ENCODE measurements around the gene GLCCI1. TPM values are rescaled to one million over a fixed set of nuclear protein-coding genes. Genes with fewer than 3 reads are reported as not detected.
"Not testable (repeated sequence)": the region's sequence is repeated elsewhere in the genome, so short reads cannot be mapped to it uniquely, and the experiment has no call there.

The GLCCI1 gene
- total RNA-seq, 2 experiments from 2014 or later = 37.7 to 43.6 TPM

GRCh38 chr7:8051373-8051772, 82.8 kb downstream of the GLCCI1 start:
- no peak for ATAC-seq
- Mint-ChIP-seq H3K4me3 (no peak overlapping the region), H3K36me3 (peaks cover 22% of the 10 kb centered on the region), H3K9me3 (ENCODE audit: low read depth) (no peaks in the 10 kb centered on the region), H3K4me1 (peaks cover 12% of the 10 kb centered on the region), H3K27ac (no peak overlapping the region), H3K27me3 (no peaks in the 10 kb centered on the region)
- CTCF ChIA-PET = interaction anchor here (1.0 kb wide), 1 partner anchor 165 kb away, joined by 4 read pairs; no protein-coding TSS in a partner anchor
- DNase-seq = no peak

GRCh38 chr7:8051998-8052397, 83.4 kb downstream of the GLCCI1 start:
- H3K4me1 Mint-ChIP-seq = peaks cover 12% of the 10 kb centered on the region
- no peak overlapping the region for H3K27ac Mint-ChIP-seq
- no peak for ATAC-seq
- CTCF ChIA-PET = interaction anchor here (1.0 kb wide), 1 partner anchor 165 kb away, joined by 4 read pairs; no protein-coding TSS in a partner anchor
- no peak for DNase-seq
- H3K4me3 Mint-ChIP-seq = no peak overlapping the region
- no peaks in the 10 kb centered on the region for H3K27me3 Mint-ChIP-seq
- no peaks in the 10 kb centered on the region for H3K9me3 Mint-ChIP-seq (ENCODE audit: low read depth)
- peaks cover 21% of the 10 kb centered on the region for H3K36me3 Mint-ChIP-seq

- H3K9me3 Mint-ChIP-seq (ENCODE audit: low read depth) = no peaks in the 10 kb centered on the region
- no peak overlapping the region for H3K27ac Mint-ChIP-seq
- no peak for ATAC-seq
- H3K4me3 Mint-ChIP-seq = no peak overlapping the region
- peaks cover 28% of the 10 kb centered on the region for H3K36me3 Mint-ChIP-seq
- CTCF ChIA-PET = no interaction called here
- H3K4me1 Mint-ChIP-seq = peaks cover 9% of the 10 kb centered on the region
- no peak for DNase-seq
- H3K27me3 Mint-ChIP-seq = no peaks in the 10 kb centered on the region
Measured at GRCh38 chr7:8052824-8053223, 84.2 kb downstream of the GLCCI1 start.

GRCh38 chr7:8056439-8056838, 87.8 kb downstream of the GLCCI1 start:
- Mint-ChIP-seq H3K36me3 (peaks cover 39% of the 10 kb centered on the region), H3K4me1 (peaks cover 3% of the 10 kb centered on the region), H3K9me3 (ENCODE audit: low read depth) (no peaks in the 10 kb centered on the region), H3K27me3 (no peaks in the 10 kb centered on the region), H3K4me3 (no peak overlapping the region), H3K27ac (no peak overlapping the region)
- no peak for DNase-seq
- CTCF ChIA-PET = no interaction called here
- ATAC-seq = no peak

DNA sequence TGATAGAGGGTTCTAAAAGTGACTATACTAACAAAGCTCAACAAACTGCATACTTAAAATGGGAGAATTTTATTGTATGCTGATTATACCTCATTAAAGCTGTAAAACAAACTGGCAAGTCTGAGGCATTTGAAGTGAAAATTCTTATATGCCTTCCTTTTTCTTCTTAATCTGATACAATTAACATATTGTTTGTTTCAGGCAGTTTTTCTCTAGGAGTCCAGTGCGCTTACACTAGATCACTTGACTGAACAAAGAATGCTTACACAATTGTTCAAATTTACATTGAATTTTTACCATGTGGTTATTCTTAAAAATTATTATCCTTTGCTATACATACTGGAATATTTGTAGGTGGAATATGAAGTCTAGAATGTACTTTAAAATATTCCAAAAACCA, 89.0 kb downstream of the GLCCI1 start:
- CTCF ChIA-PET = no interaction called here
- no peak for ATAC-seq
- Mint-ChIP-seq H3K27me3 (no peaks in the 10 kb centered on the region), H3K27ac (no peak overlapping the region), H3K36me3 (peaks cover 45% of the 10 kb centered on the region), H3K4me1 (no peaks in the 10 kb centered on the region), H3K9me3 (ENCODE audit: low read depth) (peaks cover 1% of the 10 kb centered on the region), H3K4me3 (no peak overlapping the region)
- no peak for DNase-seq

- no peak overlapping the region for H3K4me3 Mint-ChIP-seq
- ATAC-seq (no peak), DNase-seq (no peak)
- peaks cover 48% of the 10 kb centered on the region for H3K36me3 Mint-ChIP-seq
- no peak overlapping the region for H3K27ac Mint-ChIP-seq
- no peaks in the 10 kb centered on the region for H3K27me3 Mint-ChIP-seq
- H3K4me1 Mint-ChIP-seq = no peaks in the 10 kb centered on the region
- CTCF ChIA-PET = no interaction called here
- H3K9me3 Mint-ChIP-seq (ENCODE audit: low read depth) = peaks cover 5% of the 10 kb centered on the region
Measured at GRCh38 chr7:8058322-8058721, 89.7 kb downstream of the GLCCI1 start.

- DNase-seq (no peak), ATAC-seq (no peak)
- H3K27me3 Mint-ChIP-seq = no peaks in the 10 kb centered on the region
- H3K9me3 Mint-ChIP-seq (ENCODE audit: low read depth) = peaks cover 5% of the 10 kb centered on the region
- CTCF ChIA-PET = no interaction called here
- H3K36me3 Mint-ChIP-seq = peaks cover 54% of the 10 kb centered on the region
- H3K4me3 Mint-ChIP-seq = no peak overlapping the region
- no peaks in the 10 kb centered on the region for H3K4me1 Mint-ChIP-seq
- no peak overlapping the region for H3K27ac Mint-ChIP-seq
Measured at GRCh38 chr7:8058852-8059251, 90.3 kb downstream of the GLCCI1 start.

DNA sequence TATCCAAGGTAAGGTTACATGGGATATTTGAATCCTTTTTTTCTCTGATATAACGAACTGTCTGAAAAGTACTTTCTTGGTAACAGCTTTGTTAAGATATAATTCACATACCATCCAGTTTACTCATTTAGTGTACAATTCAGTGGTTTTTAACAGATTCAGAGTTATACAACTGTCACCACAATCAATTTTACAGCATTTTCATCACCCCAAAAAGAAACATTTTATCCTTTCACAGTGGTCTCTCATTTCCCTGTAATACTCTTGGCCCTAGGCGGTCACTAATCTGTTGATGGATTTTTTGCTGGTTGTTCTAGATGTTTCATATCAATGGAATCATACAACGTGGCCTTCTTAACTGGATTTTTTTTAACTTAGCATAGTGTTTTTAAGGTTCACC, 91.6 kb downstream of the GLCCI1 start:
- Mint-ChIP-seq H3K9me3 (ENCODE audit: low read depth) (peaks cover 5% of the 10 kb centered on the region), H3K27me3 (no peaks in the 10 kb centered on the region), H3K4me3 (no peak overlapping the region), H3K4me1 (no peaks in the 10 kb centered on the region), H3K27ac (no peak overlapping the region), H3K36me3 (peaks cover 63% of the 10 kb centered on the region)
- ATAC-seq (no peak), DNase-seq (no peak)
- CTCF ChIA-PET = no interaction called here

DNA sequence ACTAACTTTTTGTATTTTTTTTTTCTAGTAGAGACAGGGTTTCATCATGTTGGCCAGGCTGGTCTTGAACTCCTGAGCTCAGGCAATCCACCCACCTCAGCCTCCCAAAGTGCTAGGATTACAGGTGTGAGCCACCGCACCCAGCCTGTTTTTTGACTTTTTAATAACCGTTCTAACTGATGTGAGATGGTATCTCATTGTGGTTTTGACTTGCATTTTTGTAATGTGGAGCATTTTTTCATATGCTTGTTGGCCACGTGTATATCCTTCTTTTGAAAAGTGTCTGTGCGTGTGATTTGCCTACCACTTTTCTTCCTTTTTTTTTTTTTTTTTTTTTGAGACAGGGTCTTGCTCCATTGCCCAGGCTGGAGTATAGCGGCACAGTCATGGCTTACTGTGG, 94.7 kb downstream of the GLCCI1 start:
- H3K27ac Mint-ChIP-seq; DNase-seq; H3K4me3 Mint-ChIP-seq; H3K27me3 Mint-ChIP-seq; H3K4me1 Mint-ChIP-seq; ATAC-seq; H3K9me3 Mint-ChIP-seq (ENCODE audit: low read depth): not testable (repeated sequence)
- H3K36me3 Mint-ChIP-seq = peaks cover 71% of the 10 kb centered on the region
- CTCF ChIA-PET = interaction anchor here (0.7 kb wide), 1 partner anchor 129 kb away, joined by 3 read pairs; no protein-coding TSS in a partner anchor

GRCh38 chr7:8063706-8064297, 95.2 kb downstream of the GLCCI1 start:
- H3K9me3 Mint-ChIP-seq (ENCODE audit: low read depth) = peaks cover 5% of the 10 kb centered on the region
- CTCF ChIA-PET = interaction anchor here (0.7 kb wide), 1 partner anchor 130 kb away, joined by 3 read pairs; no protein-coding TSS in a partner anchor
- no peak for ATAC-seq
- no peaks in the 10 kb centered on the region for H3K27me3 Mint-ChIP-seq
- no peak overlapping the region for H3K4me3 Mint-ChIP-seq
- no peaks in the 10 kb centered on the region for H3K4me1 Mint-ChIP-seq
- DNase-seq = no peak
- peaks cover 74% of the 10 kb centered on the region for H3K36me3 Mint-ChIP-seq
- no peak overlapping the region for H3K27ac Mint-ChIP-seq

DNA sequence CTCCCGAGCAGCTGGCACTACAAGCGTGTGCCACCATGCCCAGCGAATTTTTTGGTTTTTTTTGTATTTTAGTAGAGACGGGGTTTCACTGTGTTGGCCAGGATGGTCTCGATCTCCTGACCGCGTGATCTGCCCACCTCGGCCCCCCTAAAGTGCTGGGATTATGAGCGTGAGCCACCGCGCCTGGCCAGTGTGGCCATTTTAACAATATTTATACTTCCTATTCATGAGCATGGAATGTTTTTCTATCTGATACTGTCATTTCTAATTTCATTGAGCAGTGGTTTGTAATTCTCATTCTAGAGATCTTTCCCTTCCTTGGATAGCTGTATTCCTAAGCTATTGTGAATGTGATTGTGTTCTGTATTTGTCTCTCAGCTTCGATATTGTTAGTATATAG, 96.2 kb downstream of the GLCCI1 start:
- Mint-ChIP-seq H3K27me3 (no peaks in the 10 kb centered on the region), H3K27ac (no peak overlapping the region), H3K36me3 (peaks cover 71% of the 10 kb centered on the region), H3K4me3 (no peak overlapping the region), H3K9me3 (ENCODE audit: low read depth) (peaks cover 5% of the 10 kb centered on the region), H3K4me1 (no peaks in the 10 kb centered on the region)
- ATAC-seq (no peak), DNase-seq (no peak)
- CTCF ChIA-PET = no interaction called here

DNA sequence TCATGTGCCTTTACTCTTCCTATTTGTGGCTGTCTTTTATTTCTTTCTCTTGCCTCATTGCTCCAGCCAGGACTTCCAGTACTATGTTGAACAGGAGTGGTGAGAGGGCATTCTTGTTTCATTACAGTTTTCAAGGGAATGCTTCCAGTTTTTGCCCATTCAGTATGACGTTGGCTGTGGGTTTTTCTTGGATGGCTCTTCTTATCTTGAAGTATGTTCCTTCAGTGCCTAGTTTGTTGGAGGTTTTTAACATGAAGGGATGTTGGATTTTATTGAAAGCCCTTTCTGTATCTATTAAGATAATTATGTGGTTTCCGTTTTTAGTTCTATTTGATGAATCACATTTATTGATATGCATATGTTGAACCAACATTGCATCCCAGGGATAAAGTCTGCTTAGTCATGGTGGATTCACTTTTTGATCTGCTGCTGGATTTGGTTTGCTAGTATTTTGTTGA, 96.8 kb downstream of the GLCCI1 start:
- H3K4me3 Mint-ChIP-seq = no peak overlapping the region
- no peak overlapping the region for H3K27ac Mint-ChIP-seq
- H3K27me3 Mint-ChIP-seq = no peaks in the 10 kb centered on the region

GRCh38 chr7:8068892-8069686, 100.5 kb downstream of the GLCCI1 start:
- ATAC-seq = no peak
- Mint-ChIP-seq H3K36me3 (peaks cover 63% of the 10 kb centered on the region), H3K9me3 (ENCODE audit: low read depth) (no peaks in the 10 kb centered on the region), H3K4me1 (no peaks in the 10 kb centered on the region), H3K4me3 (no peak overlapping the region), H3K27me3 (no peaks in the 10 kb centered on the region), H3K27ac (no peak overlapping the region)
- DNase-seq = no peak
- CTCF ChIA-PET = no interaction called here

More for the DNA sequence above, 96.8 kb downstream of the GLCCI1 start:
- ATAC-seq (no peak), DNase-seq (no peak)
- H3K36me3 Mint-ChIP-seq = peaks cover 66% of the 10 kb centered on the region
- CTCF ChIA-PET = no interaction called here
- H3K9me3 Mint-ChIP-seq (ENCODE audit: low read depth) = peaks cover 5% of the 10 kb centered on the region
- H3K4me1 Mint-ChIP-seq = no peaks in the 10 kb centered on the region
